HG03521 (cell line): ENCODE results near the gene CDON.

Source experiments
- ATAC-seq: cut with Tn5 transposase; IDR thresholded peaks from one replicate; pipeline ENCODE4 v1.9.1; 2021; ENCODE audit warnings: mild to moderate bottlenecking, moderate library complexity; ENCODE audit not compliant: unreplicated experiment

The CDON gene

GRCh38 chr11:126084608-126084912 lies 21.9 kb upstream of the CDON start:
- ATAC-seq: no peak

DNA sequence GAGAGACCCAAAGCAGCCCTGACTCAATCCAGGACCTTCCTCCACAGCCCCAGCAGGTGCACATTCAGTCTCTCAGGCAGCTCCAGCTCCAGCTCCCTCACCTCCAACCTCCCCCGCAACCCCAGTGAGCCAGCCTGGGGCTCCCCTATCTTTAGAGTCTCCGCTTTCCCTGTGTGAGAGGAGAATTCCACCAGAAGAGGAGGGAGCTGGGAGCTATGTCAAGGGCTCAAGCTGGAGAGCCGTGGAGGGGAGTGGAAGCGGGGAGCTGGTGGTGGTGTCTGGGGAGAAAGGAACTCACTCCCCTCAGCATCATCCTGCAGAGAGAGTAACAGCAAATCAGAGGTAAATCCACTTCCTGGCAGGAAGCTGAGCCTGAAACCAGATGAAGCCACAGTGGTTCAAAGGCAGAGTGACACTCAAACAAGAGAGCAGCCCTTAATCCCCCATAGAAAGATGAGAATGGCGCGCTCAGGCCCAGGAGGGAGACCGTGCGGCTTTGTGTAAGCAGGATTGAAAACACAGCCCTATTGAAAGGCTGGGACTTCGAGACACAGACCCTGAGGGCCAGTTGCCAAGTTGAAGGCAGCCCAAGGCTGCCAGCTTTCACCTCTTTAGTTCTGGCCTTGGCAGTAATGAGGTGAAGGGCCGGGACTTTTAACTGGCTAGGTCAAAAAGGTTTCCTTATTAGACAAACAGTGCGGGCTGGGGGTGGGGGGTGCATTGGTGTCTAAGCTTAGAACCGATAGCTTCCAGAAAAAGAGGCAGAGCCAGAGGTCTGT lies 21.4 kb upstream of the CDON start:
- ATAC-seq: no peak

DNA sequence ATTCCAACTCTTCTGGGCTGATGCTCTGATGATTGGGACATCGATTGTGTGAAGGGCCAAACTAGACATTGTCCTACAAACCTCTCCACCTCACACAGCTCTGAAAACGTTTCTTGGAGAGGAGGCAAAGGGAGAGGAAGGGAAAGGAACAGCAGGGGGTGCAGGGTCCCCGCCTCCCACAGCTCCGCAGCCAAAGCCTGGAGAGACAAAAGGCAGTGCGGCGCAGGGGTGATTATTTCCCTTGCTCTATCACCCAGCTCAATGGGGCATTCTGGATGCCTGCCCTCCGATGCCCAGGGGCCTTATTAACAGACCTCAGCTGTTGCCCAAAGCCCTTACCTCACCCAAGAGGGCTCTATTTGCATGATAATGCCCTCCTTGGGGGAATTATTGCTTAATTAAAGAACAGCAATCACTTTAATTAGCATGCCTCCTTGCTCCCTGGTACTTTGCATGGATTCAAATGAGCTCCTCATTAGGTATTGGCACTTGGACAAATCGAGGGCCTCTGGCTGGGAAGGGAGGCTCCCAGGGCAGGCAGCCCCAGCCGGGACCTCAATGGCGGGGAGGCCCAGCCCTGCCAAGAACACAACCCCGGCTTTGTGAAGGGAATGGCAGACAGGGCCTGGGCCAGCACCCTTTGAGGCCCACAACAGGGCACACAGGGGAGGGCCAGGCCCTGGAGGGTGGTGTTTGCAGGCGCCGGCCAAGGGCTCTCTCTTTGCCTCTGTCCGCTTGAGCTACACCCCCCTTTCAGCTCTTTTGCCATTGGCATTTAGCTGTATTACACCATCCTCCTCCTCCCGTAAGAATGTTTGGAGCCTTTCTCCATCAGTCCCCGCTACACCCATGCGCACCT lies 19.8 kb upstream of the CDON start:
- no peak for ATAC-seq

- no peak for ATAC-seq
Observed at GRCh38 chr11:126081915-126082250, 19.2 kb upstream of the CDON start.

GRCh38 chr11:126080161-126080941 lies 17.7 kb upstream of the CDON start:
- ATAC-seq: no peak

GRCh38 chr11:126079621-126080124 lies 17.0 kb upstream of the CDON start:
- ATAC-seq: no peak

DNA sequence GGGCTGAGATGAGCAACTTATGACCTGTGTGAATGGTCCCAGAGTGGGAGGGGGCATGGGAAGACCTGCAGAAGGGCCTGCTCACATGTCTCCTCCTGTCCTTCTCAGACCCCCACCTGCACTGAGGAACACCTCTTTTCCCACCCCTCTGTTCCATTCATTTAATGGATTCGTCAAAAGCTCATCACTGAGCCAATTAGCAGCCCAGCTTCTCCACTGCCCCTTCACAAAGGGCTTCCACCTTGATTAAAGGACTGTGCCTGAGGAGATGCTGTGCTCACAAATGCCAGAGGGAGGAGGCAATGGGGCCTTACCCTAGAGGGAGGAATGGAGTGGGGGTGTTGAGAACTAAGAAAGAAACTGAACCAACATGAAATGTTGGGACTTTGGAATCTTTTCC lies 14.0 kb upstream of the CDON start:
- ATAC-seq: no peak

DNA sequence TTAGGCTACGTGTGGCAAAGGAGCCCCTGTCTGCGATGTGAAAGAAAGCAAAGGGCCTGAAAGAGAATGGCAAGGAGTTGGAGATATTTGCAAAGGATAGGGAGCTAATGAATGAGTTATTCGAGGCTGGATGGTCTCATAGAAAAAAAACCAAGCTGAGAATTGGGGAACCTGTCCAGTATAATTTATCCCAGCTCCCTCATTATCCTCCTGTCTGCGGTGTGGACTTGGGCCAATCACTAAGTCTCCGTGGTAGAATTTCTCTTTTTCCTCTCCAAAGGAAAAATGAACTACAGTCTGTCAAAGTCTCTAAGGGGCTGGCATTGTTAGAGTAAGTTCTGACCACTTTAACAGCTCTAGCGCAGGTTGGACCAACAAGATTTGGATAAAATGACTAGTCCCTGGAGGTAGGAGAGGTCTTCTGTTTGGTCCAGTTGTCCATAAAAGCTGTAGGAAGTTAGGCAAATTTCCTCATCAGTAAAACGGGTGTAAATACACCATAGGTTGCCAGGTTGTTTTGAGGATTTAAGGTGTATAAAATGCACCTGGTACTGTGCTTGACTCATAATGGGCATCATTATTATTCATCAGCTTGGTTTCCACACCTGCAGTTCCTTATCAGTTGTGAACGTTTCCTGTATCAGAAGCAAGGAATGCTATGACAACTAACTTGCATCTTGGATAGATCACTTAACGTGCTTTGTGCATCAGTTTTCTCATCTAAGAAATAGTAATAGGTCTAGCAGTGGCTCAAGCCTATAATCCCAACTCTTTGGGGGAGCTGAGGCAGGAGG lies 10.3 kb upstream of the CDON start:
- no peak for ATAC-seq

GRCh38 chr11:126072141-126072741 lies 9.6 kb upstream of the CDON start:
- no peak for ATAC-seq

GRCh38 chr11:126063507-126063852 lies 814 bp upstream of the CDON start:
- no peak for ATAC-seq

GRCh38 chr11:126061707-126062678 lies 673 bp downstream of the CDON start:
- ATAC-seq: peak; percentile 4

- ATAC-seq: no peak
Observed at GRCh38 chr11:126060757-126061171, 1.9 kb downstream of the CDON start.

GRCh38 chr11:126059238-126059781 lies 3.4 kb downstream of the CDON start:
- ATAC-seq: no peak

DNA sequence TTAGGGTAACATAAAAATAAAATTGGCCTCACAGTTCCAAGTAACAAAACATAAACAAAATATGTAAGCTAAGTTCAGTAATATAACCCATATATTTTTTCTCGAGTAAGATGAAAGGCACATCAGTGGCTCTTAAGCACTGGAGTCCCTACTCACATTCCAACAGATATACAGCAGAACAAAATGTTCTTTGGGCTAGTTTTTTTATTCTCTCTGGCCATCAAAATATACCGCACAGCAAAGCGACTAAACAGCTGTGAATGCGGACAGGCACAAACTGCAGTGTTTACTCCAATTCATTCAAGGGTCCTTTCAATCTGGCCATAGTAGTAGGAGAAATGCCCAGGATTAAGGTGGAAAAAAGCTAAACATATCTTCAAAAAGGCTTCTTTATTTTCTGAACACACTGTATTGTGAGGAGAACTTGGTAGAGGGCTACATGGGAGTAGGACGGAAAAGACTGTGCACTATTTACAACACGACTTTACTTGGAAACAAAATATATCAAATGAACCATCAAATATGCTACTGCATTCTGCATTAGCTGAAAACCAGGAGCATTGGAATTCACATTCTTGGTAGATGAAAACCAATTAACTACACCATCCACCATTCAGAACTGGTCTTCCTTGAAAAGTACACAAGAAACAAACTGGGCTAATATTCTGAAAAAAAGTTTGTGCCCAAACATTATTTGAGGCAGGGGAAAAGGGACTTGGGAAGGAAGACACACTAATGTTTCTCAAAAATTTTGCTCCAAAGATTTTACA lies 4.4 kb downstream of the CDON start:
- no peak for ATAC-seq

DNA sequence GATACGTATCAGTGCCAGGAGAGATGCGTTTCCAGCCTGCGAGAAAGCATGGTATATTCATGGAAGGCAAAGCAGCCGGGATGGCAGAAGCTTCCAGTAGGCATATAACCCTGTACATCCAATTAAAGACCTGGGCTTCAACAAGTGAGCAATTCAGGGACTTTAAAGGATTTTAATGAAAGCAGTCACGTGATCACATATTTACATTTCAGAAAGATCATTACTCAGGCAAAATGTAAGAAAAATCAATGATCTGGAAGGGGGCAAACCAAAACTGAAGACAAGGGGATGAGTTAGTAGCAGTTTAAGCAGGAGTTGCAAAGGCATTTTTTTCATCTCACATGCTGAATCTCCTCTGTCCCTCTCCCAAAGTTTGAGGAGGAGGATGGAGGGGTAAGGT lies 7.8 kb downstream of the CDON start:
- ATAC-seq: no peak

GRCh38 chr11:126054408-126054807 lies 8.3 kb downstream of the CDON start:
- no peak for ATAC-seq

GRCh38 chr11:126053415-126054286 lies 9.0 kb downstream of the CDON start:
- no peak for ATAC-seq
